HEK293 (cell line): ENCODE measurements around the gene DHRS7B.

Source experiments
- SCRT1 ChIP-seq: fragments of 450-650 bp; formaldehyde crosslinking; IDR thresholded peaks from 2 replicates; pipeline ENCODE4 v1.5.1; 2016; ENCODE audit warnings: missing biosample characterization, missing genetic modification characterization, borderline replicate concordance
- ZNF274 ChIP-seq, 2 experiments: fragments of 200-500 bp in 1 of 2; fragments of 450-650 bp in 1 of 2; sonication (Bioruptor generic) in 1 of 2; formaldehyde crosslinking in 1 of 2; IDR thresholded peaks; 2 replicates each; pipeline versions ENCODE4 v1.5.1 to v1.6.1; 2014 to 2016; ENCODE audit warnings: borderline replicate concordance in 1 of 2, inconsistent platforms in 1 of 2, low read length in 1 of 2, missing biosample characterization in 1 of 2, missing genetic modification characterization in 1 of 2
- TF ChIP-seq, protein P1 (sequence below): fragments of 450-650 bp; formaldehyde crosslinking; IDR thresholded peaks from 2 replicates; pipeline ENCODE4 v1.5.1; 2016; ENCODE audit warnings: missing biosample characterization, missing genetic modification characterization
- TF ChIP-seq, protein P2 (sequence below): fragments of 450-650 bp; formaldehyde crosslinking; IDR thresholded peaks from 2 replicates; pipeline ENCODE4 v1.5.1; 2016; ENCODE audit warnings: missing biosample characterization, missing genetic modification characterization

DNA sequence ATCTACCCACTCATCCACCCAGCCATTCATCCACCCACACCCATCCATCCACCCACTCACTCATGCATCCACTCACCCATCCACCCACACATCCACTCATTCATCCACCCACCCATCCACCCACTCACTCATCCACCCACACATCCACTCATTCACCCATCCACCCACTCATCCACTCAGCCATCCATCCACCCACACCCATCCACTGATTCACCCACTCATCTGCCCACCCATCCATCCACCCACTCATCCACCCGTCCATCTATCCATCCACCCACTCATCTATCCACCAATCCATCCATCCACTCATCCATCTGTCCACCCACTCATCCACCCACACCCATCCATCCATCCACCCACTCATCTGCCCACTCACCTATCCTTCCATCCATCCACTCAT, 109.2 kb downstream of the DHRS7B start:
- TF ChIP-seq, protein P1, sequence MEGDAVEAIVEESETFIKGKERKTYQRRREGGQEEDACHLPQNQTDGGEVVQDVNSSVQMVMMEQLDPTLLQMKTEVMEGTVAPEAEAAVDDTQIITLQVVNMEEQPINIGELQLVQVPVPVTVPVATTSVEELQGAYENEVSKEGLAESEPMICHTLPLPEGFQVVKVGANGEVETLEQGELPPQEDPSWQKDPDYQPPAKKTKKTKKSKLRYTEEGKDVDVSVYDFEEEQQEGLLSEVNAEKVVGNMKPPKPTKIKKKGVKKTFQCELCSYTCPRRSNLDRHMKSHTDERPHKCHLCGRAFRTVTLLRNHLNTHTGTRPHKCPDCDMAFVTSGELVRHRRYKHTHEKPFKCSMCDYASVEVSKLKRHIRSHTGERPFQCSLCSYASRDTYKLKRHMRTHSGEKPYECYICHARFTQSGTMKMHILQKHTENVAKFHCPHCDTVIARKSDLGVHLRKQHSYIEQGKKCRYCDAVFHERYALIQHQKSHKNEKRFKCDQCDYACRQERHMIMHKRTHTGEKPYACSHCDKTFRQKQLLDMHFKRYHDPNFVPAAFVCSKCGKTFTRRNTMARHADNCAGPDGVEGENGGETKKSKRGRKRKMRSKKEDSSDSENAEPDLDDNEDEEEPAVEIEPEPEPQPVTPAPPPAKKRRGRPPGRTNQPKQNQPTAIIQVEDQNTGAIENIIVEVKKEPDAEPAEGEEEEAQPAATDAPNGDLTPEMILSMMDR (tag by site-specific recombination) = no peak
- TF ChIP-seq, protein P2, sequence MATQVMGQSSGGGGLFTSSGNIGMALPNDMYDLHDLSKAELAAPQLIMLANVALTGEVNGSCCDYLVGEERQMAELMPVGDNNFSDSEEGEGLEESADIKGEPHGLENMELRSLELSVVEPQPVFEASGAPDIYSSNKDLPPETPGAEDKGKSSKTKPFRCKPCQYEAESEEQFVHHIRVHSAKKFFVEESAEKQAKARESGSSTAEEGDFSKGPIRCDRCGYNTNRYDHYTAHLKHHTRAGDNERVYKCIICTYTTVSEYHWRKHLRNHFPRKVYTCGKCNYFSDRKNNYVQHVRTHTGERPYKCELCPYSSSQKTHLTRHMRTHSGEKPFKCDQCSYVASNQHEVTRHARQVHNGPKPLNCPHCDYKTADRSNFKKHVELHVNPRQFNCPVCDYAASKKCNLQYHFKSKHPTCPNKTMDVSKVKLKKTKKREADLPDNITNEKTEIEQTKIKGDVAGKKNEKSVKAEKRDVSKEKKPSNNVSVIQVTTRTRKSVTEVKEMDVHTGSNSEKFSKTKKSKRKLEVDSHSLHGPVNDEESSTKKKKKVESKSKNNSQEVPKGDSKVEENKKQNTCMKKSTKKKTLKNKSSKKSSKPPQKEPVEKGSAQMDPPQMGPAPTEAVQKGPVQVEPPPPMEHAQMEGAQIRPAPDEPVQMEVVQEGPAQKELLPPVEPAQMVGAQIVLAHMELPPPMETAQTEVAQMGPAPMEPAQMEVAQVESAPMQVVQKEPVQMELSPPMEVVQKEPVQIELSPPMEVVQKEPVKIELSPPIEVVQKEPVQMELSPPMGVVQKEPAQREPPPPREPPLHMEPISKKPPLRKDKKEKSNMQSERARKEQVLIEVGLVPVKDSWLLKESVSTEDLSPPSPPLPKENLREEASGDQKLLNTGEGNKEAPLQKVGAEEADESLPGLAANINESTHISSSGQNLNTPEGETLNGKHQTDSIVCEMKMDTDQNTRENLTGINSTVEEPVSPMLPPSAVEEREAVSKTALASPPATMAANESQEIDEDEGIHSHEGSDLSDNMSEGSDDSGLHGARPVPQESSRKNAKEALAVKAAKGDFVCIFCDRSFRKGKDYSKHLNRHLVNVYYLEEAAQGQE (tag by site-specific recombination) = no peak
- no peak for TF ChIP-seq SCRT1 (tag by site-specific recombination)
- no peak for TF ChIP-seq ZNF274 (IDR thresholded peaks at IDR 0.05; ENCODE audit: low read length)
- no peak for TF ChIP-seq ZNF274 (tag by site-specific recombination; IDR thresholded peaks at IDR 0.05; ENCODE audit: borderline replicate concordance)
